NCI-H510A (cell line): ENCODE measurements around the gene REXO1.

Source experiments
- DNase-seq: peaks from one replicate; lab custom pipeline; 2025; lab: John Stamatoyannopoulos, UW

The REXO1 gene

GRCh38 chr19:1766800-1767352, 81.4 kb downstream of the REXO1 start:
- DNase-seq: no peak

GRCh38 chr19:1765904-1766799, 82.1 kb downstream of the REXO1 start:
- no peak for DNase-seq
